NOMO-1 treated with DMSO at 0.1 percent for 48 hours (cell line): ENCODE data around the gene VPS4B.
"Not testable (repeated sequence)": the region's sequence is repeated elsewhere in the genome, so short reads cannot be mapped to it uniquely, and the experiment has no call there.

Experiments
- DNase-seq: peaks from one replicate; lab custom pipeline; 2025; ENCODE audit not compliant: unreplicated experiment; lab: John Stamatoyannopoulos, UW

The VPS4B gene

GRCh38 chr18:63422087-63422863, at the start of gene VPS4B:
TSS of gene VPS4B (minus strand) at chr18:63422476. CDS start at chr18:63422259, 217 bp downstream.
- peak; percentile 99 for DNase-seq

DNA sequence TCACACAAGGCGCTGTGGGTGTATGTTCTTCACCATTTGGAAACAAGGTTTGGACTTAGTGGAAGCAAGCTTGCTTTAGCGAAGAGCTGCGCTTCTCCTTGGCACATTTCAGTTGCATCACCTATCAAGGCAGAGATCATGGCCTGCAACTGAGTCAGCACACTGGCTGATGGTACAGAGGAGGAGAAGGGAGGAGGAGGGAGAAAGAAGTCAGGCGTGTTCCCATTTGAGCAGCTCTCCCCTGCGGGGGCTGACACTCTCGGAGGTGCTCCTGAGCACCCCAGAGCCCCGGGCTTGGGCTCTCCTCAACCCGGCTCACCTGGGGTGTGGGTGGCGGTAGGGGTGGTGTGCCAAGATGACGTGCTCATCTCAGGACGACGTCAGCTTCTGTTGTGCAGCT, 48.5 kb upstream of the VPS4B start:
- no peak for DNase-seq

GRCh38 chr18:63468575-63468974, 46.3 kb upstream of the VPS4B start:
- DNase-seq: no peak

GRCh38 chr18:63467699-63468098, 45.4 kb upstream of the VPS4B start:
- no peak for DNase-seq

DNA sequence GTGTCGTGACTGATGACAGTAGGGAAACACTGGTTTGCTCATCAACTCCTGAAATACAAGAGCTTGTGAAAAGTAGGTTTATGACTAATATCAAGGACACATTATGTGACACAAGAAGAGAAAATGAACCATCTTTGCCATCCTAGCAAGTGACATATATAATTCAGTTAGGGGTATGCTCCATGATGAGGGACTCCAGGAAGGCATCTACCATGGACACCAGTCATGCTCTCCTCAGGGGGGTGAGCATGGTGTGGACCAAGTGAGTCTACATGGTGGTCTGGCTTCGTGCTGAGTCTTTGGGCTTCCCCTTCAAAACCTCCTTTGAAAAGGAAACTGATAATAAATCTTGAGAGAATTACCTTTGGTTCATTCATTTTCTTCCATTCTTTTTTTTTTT, 42.8 kb upstream of the VPS4B start:
- no peak for DNase-seq

DNA sequence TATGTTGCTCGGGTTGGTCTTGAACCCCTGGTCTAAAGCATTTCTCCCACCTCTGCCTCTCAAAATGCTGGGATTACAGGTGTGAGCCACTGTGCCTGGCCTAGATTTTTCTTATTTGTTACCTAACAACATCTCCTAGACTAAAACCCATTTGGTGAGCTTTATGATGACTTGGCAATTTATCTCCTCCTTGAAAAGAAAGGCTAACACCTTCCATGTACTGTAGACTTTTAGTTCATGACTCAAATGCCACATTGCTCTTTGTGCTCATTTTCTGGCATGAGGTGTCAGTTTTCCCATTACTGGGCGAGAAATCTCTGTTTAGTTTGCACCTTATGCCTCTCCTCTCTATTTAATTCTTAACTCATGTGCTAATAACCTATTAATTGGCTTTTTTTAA, 42.2 kb upstream of the VPS4B start:
- DNase-seq: no peak

GRCh38 chr18:63460414-63460813, 38.1 kb upstream of the VPS4B start:
- no peak for DNase-seq

GRCh38 chr18:63457977-63458376, 35.7 kb upstream of the VPS4B start:
- no peak for DNase-seq

- no peak for DNase-seq
Observed at GRCh38 chr18:63454497-63454896, 32.2 kb upstream of the VPS4B start.

DNA sequence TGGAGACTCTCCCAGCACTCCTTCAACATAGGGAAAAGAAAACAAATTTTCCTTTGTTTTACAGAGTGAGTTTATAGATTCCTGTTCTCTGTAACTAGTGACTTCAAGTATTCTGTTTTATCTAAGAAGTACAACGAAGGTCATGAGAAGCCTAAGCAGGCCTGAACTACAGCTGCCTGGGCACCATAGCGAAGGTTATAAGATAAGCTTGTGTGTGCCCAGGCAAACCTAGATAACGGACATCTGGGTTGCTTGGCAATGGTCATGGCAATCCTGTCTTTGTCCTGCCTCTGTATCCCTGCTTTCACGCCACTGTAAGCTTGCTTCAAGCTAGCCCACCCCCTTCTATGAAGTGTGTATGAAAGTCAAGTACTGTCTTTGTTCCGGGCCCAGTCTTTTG, 30.5 kb upstream of the VPS4B start:
- DNase-seq: not testable (repeated sequence)

GRCh38 chr18:63451799-63452660, 29.8 kb upstream of the VPS4B start:
- DNase-seq: no peak

DNA sequence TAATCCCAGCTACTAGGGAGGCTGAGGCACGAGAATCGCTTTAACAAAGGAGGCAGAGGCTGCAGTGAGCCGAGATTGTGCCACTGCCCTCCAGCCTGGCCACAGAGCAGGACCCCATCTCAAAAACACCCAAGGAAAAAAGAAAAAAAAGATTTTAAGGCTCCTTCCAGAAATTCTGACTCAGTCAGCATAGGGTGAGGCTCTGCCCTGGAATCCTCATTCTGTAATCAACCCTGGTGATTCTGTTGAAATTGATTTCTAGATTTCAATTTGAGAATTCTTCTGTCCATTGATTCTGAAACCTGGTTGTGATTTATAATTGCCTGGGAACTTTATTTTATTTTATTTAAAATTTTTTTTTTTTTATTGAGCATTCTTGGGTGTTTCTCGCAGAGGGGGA, 27.1 kb upstream of the VPS4B start:
- DNase-seq: no peak

- no peak for DNase-seq
Observed at GRCh38 chr18:63447066-63447465, 24.8 kb upstream of the VPS4B start.

GRCh38 chr18:63446266-63446665, 24.0 kb upstream of the VPS4B start:
- DNase-seq: no peak

GRCh38 chr18:63445037-63445436, 22.8 kb upstream of the VPS4B start:
- no peak for DNase-seq

DNA sequence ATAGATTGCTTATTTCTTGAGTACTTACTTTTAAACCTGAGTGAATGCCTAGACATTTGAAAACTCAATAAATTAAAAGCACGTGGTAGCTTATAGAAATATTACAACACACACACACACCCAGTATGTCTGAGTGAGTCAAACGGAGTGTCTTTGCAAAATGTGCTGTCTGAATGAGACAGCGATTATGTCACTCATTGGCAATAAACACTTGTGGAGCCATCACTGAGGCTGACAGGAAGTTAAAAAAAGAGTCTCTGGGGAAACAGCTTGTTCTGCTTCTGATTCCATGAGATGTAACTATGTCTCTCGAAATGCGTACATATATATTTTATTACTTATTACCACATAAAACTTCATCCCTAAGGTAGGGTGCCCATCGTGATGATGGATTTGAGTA, 22.3 kb upstream of the VPS4B start:
- DNase-seq: peak; percentile 98

GRCh38 chr18:63443829-63444228, 21.6 kb upstream of the VPS4B start:
- DNase-seq: no peak

- peak; percentile 87 for DNase-seq
Observed at GRCh38 chr18:63440881-63441280, 18.6 kb upstream of the VPS4B start.

DNA sequence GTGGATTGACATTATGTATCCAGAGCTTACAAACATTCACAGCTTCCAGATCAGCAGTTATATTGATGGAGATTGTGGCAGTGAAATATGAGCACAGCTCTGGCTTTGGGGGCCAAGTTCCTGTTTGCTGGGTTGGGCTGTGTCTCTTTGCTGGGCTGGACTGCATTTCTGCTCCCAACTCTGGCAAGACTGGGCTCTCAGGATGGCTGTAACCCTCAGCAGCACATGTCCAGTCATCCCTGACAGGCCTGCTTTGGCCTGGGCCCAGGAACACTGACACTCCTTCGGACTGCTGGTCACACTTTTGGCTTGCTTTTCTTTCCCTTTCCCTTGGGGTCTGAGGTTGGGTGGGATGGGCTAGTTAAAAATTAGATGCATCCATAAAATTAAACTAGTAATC, 17.9 kb upstream of the VPS4B start:
- peak; percentile 2 for DNase-seq

- peak; percentile 53 for DNase-seq
Observed at GRCh38 chr18:63439334-63439733, 17.1 kb upstream of the VPS4B start.

- no peak for DNase-seq
Observed at GRCh38 chr18:63438181-63438580, 15.9 kb upstream of the VPS4B start.

DNA sequence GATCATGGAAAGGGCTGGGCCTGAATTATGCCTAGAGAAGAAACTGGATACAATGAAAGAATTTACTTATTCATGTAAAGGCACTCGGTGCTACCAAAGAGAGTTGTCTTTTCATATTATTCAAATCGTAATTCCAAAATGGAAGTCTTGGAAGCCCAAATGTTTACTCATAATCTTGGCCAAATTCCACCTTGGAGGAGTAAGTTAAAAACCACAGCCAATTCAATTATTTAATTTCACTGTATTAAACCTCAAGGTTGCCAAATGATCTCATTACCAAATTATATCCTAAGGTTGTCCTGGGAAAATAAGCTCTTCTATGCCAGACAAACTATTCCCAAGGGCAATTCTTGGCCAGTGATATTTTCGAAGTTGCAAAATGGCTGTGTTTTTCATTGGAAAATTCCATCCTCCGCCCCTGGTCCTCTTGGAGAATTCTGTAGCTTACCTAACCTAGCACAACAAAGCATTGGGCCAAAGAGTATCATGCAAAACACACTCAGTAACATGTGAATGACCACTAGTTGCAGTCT, 11.1 kb upstream of the VPS4B start:
- DNase-seq: no peak
